Central memory CD8-positive, alpha-beta T cell (primary cell): ENCODE data around the gene PPARA.

Experiments used
- ATAC-seq: fragments of 150-1000 bp; cut with Tn5 transposase; replicated peaks from 2 replicates; pipeline ENCODE4 v1.10.0; 2022; ENCODE audit warnings: mild to moderate bottlenecking, moderate FRiP score, moderate number of reproducible peaks; ENCODE audit not compliant: poor library complexity, severe bottlenecking; ENCODE audit errors: extremely low read depth
- DNase-seq, 2 donors: peaks; one replicate each; pipeline ENCODE4 v3.0.0; 2021; ENCODE audit warnings: low spot score in 2 of 2
- H3K27ac Mint-ChIP-seq: one replicate; pipeline ENCODE4 v1.8.0; 2022; ENCODE audit warnings: low read depth, mild to moderate bottlenecking, moderate library complexity, mixed read lengths
- H3K27me3 Mint-ChIP-seq: one replicate; pipeline ENCODE4 v1.8.0; 2022; ENCODE audit warnings: mixed read lengths
- H3K36me3 Mint-ChIP-seq: one replicate; pipeline ENCODE4 v1.8.0; 2022; ENCODE audit warnings: mild to moderate bottlenecking, moderate library complexity, mixed read lengths; ENCODE audit not compliant: insufficient read depth
- H3K4me1 Mint-ChIP-seq: one replicate; pipeline ENCODE4 v1.8.0; 2022; ENCODE audit warnings: mixed read lengths
- H3K4me3 Mint-ChIP-seq: one replicate; pipeline ENCODE4 v1.8.0; 2022; ENCODE audit warnings: mild to moderate bottlenecking, moderate library complexity, mixed read lengths
- H3K9me3 Mint-ChIP-seq: one replicate; pipeline ENCODE4 v1.8.0; 2022; ENCODE audit warnings: mixed read lengths

PPARA gene

GRCh38 chr22:46280999-46281623 lies 130.8 kb downstream of the PPARA start:
- Mint-ChIP-seq H3K27me3 (no peaks in the 10 kb centered on the region), H3K27ac (peak overlapping the region; percentile 90), H3K9me3 (no peaks in the 10 kb centered on the region), H3K4me1 (peaks cover 57% of the 10 kb centered on the region), H3K4me3 (peak overlapping the region; percentile 63), H3K36me3 (peaks cover 33% of the 10 kb centered on the region)
- DNase-seq, result peak; percentile 34 to 74
- ATAC-seq, result peak; percentile 99

GRCh38 chr22:46281866-46282678 lies 131.7 kb downstream of the PPARA start:
- H3K36me3 Mint-ChIP-seq, result peaks cover 35% of the 10 kb centered on the region
- peak overlapping the region; percentile 63 for H3K4me3 Mint-ChIP-seq
- no peaks in the 10 kb centered on the region for H3K9me3 Mint-ChIP-seq
- H3K4me1 Mint-ChIP-seq, result peaks cover 52% of the 10 kb centered on the region
- DNase-seq (no peak), ATAC-seq (no peak)
- H3K27ac Mint-ChIP-seq, result peak overlapping the region; percentile 90
- H3K27me3 Mint-ChIP-seq, result no peaks in the 10 kb centered on the region

- Mint-ChIP-seq H3K4me3 (peak overlapping the region; percentile 13), H3K27ac (peak overlapping the region; percentile 83), H3K27me3 (no peaks in the 10 kb centered on the region), H3K9me3 (no peaks in the 10 kb centered on the region), H3K4me1 (peaks cover 56% of the 10 kb centered on the region), H3K36me3 (peaks cover 50% of the 10 kb centered on the region)
- no peak for DNase-seq
- no peak for ATAC-seq
Measured at GRCh38 chr22:46286006-46286405, 135.7 kb downstream of the PPARA start.

GRCh38 chr22:46286941-46287872 lies 136.9 kb downstream of the PPARA start:
- ATAC-seq, result no peak
- Mint-ChIP-seq H3K4me3 (peak overlapping the region; percentile 76), H3K4me1 (peaks cover 47% of the 10 kb centered on the region), H3K9me3 (no peaks in the 10 kb centered on the region), H3K27me3 (no peaks in the 10 kb centered on the region), H3K36me3 (peaks cover 49% of the 10 kb centered on the region), H3K27ac (peak overlapping the region; percentile 93)
- no peak for DNase-seq

GRCh38 chr22:46287873-46288751 lies 137.8 kb downstream of the PPARA start:
- Mint-ChIP-seq H3K9me3 (no peaks in the 10 kb centered on the region), H3K27ac (peak overlapping the region; percentile 93), H3K36me3 (peaks cover 53% of the 10 kb centered on the region), H3K4me3 (peak overlapping the region; percentile 76), H3K4me1 (peaks cover 52% of the 10 kb centered on the region), H3K27me3 (no peaks in the 10 kb centered on the region)
- DNase-seq, result peak in 1 of 2 donors; percentile 42
- peak; percentile 57 for ATAC-seq

- H3K36me3 Mint-ChIP-seq, result peaks cover 54% of the 10 kb centered on the region
- no peaks in the 10 kb centered on the region for H3K9me3 Mint-ChIP-seq
- DNase-seq, result no peak
- ATAC-seq, result no peak
- H3K4me1 Mint-ChIP-seq, result peaks cover 56% of the 10 kb centered on the region
- no peaks in the 10 kb centered on the region for H3K27me3 Mint-ChIP-seq
- peak overlapping the region; percentile 93 for H3K27ac Mint-ChIP-seq
- peak overlapping the region; percentile 79 for H3K4me3 Mint-ChIP-seq
Measured at GRCh38 chr22:46288846-46289243, 138.5 kb downstream of the PPARA start.

- Mint-ChIP-seq H3K36me3 (peaks cover 51% of the 10 kb centered on the region), H3K4me3 (peak overlapping the region; percentile 79), H3K27ac (peak overlapping the region; percentile 93), H3K4me1 (peaks cover 52% of the 10 kb centered on the region), H3K9me3 (no peaks in the 10 kb centered on the region), H3K27me3 (no peaks in the 10 kb centered on the region)
- ATAC-seq, result peak; percentile 77
- DNase-seq, result peak; percentile 33 to 74
Measured at GRCh38 chr22:46289244-46289891, 139.0 kb downstream of the PPARA start.

GRCh38 chr22:46290121-46290842 lies 140.0 kb downstream of the PPARA start:
- no peaks in the 10 kb centered on the region for H3K27me3 Mint-ChIP-seq

GRCh38 chr22:46290843-46291785 lies 140.8 kb downstream of the PPARA start:
- no peak for DNase-seq
- H3K9me3 Mint-ChIP-seq, result no peaks in the 10 kb centered on the region
- peaks cover 65% of the 10 kb centered on the region for H3K4me1 Mint-ChIP-seq
- H3K27me3 Mint-ChIP-seq, result no peaks in the 10 kb centered on the region
- H3K27ac Mint-ChIP-seq, result peak overlapping the region; percentile 93
- peaks cover 43% of the 10 kb centered on the region for H3K36me3 Mint-ChIP-seq
- no peak for ATAC-seq
- peak overlapping the region; percentile 79 for H3K4me3 Mint-ChIP-seq

More at GRCh38 chr22:46290121-46290842, 140.0 kb downstream of the PPARA start:
- DNase-seq (no peak), ATAC-seq (no peak)
- Mint-ChIP-seq H3K4me3 (peak overlapping the region; percentile 79), H3K27ac (peak overlapping the region; percentile 93), H3K36me3 (peaks cover 49% of the 10 kb centered on the region), H3K4me1 (peaks cover 57% of the 10 kb centered on the region), H3K9me3 (no peaks in the 10 kb centered on the region)

GRCh38 chr22:46292173-46292572 lies 141.8 kb downstream of the PPARA start:
- ATAC-seq (no peak), DNase-seq (no peak)
- Mint-ChIP-seq H3K9me3 (no peaks in the 10 kb centered on the region), H3K36me3 (peaks cover 46% of the 10 kb centered on the region), H3K27me3 (no peaks in the 10 kb centered on the region), H3K4me3 (peak overlapping the region; percentile 25), H3K4me1 (peaks cover 72% of the 10 kb centered on the region), H3K27ac (peak overlapping the region; percentile 93)
